Stimulated activated CD4-positive, alpha-beta T cell treated with anti-CD3 and anti-CD28 coated beads, Interleukin-15, amount 100 ng/mL, for 1 hour (primary cell): Measurements from ENCODE around the gene CCDC88A.
"Not testable (repeated sequence)": the region's sequence is repeated elsewhere in the genome, so short reads cannot be mapped to it uniquely, and the experiment has no call there.

Experiments
- DNase-seq, 2 donors: peaks; one replicate each; pipeline ENCODE4 v3.0.0-alpha.2; 2020; ENCODE audit warnings: low read depth in 1 of 2, low spot score in 1 of 2

The CCDC88A gene, protein sequence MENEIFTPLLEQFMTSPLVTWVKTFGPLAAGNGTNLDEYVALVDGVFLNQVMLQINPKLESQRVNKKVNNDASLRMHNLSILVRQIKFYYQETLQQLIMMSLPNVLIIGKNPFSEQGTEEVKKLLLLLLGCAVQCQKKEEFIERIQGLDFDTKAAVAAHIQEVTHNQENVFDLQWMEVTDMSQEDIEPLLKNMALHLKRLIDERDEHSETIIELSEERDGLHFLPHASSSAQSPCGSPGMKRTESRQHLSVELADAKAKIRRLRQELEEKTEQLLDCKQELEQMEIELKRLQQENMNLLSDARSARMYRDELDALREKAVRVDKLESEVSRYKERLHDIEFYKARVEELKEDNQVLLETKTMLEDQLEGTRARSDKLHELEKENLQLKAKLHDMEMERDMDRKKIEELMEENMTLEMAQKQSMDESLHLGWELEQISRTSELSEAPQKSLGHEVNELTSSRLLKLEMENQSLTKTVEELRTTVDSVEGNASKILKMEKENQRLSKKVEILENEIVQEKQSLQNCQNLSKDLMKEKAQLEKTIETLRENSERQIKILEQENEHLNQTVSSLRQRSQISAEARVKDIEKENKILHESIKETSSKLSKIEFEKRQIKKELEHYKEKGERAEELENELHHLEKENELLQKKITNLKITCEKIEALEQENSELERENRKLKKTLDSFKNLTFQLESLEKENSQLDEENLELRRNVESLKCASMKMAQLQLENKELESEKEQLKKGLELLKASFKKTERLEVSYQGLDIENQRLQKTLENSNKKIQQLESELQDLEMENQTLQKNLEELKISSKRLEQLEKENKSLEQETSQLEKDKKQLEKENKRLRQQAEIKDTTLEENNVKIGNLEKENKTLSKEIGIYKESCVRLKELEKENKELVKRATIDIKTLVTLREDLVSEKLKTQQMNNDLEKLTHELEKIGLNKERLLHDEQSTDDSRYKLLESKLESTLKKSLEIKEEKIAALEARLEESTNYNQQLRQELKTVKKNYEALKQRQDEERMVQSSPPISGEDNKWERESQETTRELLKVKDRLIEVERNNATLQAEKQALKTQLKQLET (N-terminal part only)

DNA sequence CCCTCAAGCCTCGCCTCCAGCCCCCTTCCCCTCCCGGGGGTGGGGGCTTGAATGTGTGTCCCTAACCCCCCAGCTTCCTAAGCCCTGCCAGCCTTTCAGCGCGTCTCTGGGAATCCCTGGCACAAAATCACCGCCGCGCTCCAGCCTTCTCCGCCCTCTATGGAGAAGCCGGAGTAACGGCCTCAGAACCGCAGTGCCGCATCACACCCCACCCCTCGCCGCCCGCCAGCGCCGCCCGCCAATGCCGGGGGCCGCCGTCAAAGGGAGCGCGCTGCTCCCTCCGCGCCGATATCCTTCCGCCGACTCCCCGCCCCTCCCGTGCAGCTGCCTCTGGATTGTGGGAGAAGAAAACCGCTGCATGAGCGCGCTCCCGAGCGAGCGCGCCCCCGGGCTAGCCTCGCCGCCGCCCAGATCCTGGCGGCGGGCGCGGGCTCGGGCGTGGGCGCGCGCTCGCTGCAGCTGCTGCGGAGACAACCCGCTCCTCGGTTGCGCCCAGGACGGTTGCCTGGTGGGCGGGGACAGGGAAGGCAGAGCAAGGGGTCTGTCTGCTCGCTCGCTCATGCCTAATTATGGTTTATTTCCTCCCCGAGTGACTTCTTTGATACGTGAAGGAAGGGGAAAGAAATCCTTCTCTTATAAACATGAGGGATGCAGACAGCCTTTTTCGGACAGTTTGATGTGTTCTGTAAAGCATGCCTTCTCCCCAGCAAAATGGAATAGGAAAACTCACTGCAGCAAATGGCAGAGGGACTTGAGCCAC lies at the start of gene CCDC88A:
Gene CCDC88A (minus strand): TSS at position 178 of the 760 bp plus-strand sequence. CDS start 777 bp downstream, outside the sequence.
- peak; percentile 73 to 85 for DNase-seq

DNA sequence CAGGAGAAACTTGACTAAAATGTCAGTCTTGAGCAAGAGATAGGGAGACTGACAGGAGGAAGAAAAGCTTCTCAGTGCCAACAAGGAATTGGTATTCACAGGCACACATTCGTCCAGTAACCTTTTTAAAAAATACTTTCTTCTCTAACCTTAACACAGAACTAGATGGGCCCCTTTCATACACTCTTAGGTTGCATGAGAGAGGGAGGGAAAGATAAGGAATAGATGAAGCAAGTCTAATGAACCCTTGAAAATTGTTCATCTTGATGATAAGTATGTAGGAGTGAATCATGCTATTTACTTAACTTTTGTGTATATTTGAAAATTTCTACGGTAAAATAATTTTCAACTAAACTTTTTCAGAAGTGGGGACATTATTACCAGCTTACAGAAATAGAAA lies 42.0 kb upstream of the CCDC88A start:
- DNase-seq: no peak

DNA sequence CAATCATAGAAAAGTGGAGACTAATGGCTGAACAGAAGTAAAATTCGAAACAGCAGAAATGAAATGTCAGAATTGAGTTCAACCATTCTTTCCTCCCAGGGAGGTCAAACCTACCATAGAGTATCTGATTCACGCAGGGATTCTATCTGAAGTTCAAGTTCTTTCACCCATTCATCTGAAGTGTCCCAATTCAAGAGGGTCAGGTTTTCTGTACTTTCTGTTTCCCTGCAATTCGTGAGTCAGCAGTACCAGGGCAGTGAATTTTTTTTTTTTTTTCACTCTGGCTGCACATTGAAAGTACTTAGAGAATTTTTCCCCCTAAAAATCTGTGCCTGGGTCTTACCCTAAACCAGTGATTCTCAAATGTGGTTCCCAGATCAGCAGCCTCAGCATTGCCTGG lies 40.9 kb upstream of the CCDC88A start:
- DNase-seq: no peak

DNA sequence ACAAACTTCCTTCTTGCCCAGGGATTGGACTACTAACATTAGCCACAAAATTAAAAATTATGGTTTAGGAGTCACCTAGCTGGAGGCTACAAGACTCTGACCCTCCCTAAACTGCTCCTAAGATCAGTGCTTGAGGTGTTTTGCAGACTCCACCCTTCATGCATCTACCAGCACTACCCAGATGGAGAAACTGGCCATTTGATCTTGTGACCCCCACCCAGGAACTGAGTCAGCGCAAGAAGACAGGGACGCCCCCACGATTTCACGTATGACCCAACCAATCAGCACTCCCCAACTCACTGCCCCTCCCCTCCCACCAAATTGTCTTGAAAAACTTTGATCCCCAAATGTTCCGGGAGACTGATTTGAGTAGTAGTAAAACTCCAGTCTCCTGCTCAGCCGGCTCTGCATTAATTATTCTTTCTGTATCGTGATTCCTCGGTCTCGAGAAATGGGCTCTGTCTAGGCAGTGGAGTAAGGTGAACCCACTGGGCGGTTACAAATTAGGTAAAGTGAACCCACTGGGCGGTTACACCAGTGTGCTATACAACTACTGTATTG lies 40.1 kb upstream of the CCDC88A start:
- no peak for DNase-seq

DNA sequence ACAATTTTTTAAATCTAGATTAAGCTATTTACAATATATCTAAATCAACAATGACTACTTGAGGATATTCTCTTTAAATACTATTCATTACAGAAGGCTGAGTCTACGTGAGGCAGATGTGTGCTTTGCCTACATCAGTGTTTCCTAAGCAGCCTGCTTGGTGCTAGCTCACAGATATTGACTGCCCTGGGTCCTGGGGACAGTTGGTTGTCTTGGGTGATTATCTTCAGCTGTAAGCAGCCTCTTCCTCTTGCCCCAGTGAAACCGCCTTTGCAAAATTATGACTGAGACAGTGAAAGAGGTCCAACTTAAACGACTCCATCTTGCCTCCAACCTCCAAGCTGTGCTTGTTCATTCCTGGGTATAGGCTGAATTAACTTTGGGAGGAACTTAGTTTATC lies 39.6 kb upstream of the CCDC88A start:
- no peak for DNase-seq

DNA sequence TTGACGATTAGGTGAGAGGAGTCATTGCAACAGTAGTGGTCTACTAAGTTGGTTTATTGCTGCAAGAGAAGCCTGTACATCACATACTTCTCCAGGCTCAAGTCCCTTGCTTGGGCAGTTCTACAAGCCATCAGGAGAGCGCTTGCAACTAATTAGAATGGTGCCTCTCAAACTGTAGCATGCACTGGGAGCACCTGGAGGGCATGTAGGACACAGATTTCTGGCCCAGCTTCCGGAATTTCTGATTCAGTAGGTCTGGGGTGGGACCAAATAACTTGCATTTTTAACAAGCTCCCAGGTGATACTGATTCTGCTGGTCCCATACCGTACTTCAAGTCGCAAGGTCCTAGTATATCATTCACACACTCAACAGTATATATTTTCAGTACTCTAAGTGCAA lies 34.5 kb upstream of the CCDC88A start:
- DNase-seq: no peak

DNA sequence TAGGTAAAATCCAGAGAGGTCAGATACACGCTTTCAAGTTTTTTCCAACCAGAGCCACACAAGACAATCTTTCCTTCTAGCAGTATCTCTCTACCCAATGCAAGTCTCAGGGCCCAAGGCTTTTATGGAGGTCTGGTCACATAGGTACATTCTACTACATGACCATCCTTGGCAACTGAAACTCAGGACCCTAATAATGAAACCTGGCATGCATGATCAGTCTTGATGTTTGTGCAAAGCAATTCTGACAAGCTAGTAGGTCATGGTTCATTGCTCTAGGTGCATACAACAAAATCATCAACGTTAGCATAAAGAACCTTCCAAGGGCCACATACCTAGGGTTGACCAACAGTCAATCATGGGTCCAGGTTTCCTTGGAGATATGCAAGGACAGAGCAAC lies 33.2 kb upstream of the CCDC88A start:
- no peak for DNase-seq

DNA sequence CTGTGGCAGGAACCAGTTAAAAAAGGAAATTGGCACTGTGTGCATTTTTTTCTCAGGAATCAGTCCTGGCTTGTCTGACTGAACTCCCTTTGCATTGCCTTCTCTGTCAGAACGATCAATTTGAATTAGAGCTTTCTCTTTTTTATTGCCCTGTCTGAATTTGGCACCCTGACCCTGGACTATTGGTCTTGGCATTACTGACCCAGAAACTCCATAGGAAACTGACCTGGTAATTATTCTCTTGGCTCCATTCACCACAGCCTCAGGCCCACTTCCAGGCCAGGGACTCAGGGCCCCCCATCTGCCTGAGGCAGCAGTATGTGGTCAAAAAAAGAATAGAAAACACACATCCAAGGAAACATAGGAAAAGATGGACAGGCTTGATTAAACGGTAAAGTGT lies 32.0 kb upstream of the CCDC88A start:
- DNase-seq: no peak

DNA sequence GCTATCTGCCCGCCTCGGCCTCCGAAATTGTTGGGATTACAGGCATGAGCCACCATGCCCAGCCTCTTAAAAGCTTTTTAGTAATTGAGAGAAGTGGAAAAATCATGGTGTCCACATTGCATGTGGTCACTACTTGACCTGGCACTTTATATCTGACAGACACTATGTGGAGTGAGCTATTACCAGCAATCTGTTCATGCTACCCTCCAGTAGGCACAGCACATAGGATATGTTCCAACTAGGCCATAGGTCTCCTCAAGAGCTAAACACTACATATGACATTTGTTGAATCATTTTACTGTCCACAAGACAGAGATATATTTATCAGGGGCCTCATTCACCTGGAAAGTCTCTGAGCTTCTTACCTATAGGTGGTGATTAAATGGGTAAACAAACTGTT lies 30.4 kb upstream of the CCDC88A start:
- not testable (repeated sequence) for DNase-seq

DNA sequence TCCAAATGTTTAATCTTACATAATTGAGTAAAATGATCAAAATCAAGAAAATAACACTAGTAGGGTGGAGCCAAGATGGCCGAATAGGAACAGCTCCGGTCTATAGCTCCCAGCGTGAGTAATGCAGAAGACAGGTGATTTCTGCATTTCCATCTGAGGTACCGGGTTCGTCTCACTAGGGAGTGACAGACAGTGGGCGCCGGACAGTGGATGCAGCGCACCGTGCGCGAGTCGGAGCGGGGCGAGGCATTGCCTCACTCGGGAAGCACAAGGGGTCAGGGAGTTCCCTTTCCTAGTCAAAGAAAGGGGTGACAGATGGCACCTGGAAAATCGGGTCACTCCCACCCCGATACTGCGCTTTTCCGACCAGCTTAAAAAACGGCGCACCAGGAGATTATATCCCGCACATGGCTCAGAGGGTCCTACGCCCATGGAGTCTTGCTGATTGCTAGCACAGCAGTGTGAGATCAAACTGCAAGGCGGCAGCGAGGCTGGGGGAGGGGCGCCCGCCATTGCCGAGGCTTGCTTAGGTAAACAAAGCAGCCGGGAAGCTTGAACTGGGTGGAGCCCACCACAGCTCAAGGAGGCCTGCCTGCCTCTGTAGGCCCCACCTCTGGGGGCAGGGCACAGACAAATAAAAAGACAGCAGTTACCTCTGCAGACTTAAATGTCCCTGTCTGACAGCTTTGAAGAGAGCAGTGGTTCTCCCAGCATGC lies 22.5 kb upstream of the CCDC88A start:
- DNase-seq: not testable (repeated sequence)

DNA sequence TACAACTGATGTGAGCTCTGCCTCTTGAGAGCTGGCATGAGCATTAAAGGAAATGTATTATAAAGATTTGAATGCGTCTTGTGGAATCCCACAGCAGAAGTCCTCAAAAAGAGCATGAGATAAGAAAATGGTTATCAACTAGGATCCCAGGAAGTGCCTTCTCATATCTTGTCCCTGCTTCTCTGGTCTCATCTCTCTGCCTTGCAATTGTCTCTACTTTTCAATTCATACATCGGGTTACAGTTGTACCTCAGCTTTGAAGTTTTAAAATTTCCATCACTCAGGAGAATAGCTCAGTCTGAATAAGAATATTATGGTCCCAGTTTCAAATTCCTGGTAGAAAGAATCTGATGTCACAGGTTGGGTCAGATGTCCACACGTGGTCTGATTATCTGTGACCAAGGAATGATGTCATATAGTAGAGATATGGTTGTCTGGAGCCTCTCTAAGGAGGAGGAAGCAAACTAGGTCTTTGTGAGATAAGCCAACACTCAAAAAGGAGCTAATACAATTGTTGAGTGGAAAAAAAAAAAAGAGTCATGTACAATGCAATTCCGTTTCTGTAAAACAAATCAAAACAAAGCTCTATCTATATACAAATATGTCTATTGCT lies 21.7 kb upstream of the CCDC88A start:
- DNase-seq: no peak

DNA sequence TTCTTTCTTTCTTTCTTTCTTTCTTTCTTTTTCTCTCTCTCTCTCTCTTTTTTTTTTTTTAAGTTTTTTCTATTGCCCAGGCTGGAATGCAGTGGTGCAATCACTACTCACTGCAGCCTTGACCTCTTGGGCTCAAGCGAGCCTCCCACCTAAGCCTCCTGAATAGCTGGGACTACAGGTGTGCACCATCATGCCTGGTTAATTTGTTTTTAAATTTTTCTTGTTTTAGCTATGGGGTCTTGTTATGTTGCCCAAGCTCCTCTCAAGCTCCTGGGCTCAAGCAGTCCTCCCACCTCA lies 19.4 kb upstream of the CCDC88A start:
- DNase-seq: no peak

DNA sequence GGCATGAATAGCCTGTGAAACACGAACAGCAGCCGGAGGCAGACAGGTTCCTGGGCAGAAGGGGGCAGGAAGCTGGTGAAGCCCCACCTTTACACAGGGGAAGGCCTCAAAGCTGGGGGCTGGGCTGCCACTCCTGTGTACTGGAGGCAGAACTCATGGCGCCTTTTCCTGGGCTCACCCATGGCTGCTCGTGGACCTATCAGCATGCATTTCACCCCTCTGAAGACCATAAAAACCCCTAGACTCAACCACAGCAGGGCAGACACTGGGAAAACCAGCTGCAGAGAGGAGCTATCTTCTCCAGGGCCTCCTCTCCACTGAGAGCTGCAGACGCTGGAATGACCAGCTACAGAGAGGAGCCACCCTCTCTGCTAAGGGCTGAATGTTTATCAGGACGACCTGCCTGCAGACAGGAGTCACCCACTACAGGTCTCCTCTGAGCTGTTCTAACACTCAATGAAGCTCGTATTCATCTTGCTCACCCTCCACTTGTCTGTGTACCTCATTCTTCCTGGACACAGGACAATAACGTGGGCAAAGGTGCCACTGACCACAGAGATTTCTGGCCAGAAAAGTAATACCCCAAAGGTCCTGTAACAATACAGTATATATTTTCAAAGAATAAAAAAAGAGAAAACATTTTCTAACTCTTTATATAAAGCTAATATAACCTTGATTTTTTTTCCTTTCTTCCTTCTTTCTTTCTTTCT lies 18.9 kb upstream of the CCDC88A start:
- no peak for DNase-seq

DNA sequence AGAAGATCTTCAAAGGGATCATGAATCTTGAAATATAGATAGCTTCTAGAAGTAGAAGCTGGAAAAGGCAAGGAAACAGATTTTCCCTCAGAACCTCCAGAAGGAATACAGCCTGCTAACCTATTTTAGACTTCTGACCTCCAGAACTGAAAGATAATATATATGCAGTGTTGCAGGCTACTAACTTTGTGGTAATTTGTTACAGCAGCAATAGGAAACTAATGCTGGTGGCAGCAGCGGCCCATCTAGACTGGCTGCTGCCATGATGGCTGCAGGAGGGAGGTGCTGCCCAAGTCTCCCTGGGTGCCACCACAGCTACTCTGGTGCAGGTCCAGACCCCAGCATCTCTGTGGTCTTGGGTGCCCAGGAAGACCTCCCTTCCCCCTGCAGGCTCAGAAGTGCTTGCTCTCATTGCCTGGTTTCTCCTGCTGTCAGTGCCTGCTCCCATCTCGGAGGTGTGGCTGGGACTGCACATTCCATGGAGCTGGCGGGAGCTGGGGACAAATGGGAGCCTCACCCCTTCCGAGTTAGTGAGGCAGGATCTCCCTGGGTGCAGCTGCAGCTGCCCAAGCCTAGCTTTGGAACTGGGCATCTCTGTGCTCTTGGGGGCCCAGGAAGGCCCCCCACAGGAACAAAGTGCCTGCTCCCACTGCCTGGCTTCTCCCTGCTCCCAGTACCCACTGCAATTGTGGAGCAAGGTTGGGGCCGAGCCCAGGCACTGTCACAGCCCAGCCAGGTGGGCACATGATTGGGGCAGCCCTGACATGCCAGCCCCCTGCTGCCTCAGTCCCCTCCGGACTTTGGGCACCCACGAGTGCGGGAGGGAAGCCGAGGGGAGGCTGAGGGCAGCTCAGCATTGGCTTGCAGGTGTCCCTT lies 18.1 kb upstream of the CCDC88A start:
- DNase-seq: no peak

DNA sequence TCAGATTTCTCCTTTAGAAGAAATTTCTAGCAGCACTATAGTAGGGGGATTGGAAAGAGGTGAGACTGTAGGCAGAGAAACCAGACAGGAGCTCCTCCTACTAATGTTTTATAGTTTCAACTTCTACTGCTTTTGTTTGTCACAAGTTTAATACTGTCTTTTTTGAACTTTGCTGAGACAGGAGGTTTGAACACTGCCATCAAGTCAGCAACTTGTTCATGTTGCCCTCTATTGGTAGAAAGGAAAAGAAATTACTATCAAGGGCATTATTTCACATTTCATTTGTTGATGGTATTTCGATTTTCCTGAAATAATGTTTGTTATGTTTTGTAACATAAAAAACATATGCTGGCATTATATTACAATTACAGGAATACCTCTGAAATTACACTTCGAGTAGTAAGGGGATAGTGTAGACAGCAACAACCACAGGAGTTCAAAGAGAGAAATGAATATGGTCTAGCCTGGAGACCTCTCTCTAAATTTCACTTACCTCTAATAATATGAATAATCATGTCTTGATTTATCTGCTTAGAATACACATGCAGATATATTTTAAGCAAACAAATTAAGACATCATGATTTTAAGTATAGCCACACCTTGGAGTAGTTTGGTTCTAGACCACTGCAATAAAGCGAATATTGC lies 12.4 kb upstream of the CCDC88A start:
- no peak for DNase-seq

DNA sequence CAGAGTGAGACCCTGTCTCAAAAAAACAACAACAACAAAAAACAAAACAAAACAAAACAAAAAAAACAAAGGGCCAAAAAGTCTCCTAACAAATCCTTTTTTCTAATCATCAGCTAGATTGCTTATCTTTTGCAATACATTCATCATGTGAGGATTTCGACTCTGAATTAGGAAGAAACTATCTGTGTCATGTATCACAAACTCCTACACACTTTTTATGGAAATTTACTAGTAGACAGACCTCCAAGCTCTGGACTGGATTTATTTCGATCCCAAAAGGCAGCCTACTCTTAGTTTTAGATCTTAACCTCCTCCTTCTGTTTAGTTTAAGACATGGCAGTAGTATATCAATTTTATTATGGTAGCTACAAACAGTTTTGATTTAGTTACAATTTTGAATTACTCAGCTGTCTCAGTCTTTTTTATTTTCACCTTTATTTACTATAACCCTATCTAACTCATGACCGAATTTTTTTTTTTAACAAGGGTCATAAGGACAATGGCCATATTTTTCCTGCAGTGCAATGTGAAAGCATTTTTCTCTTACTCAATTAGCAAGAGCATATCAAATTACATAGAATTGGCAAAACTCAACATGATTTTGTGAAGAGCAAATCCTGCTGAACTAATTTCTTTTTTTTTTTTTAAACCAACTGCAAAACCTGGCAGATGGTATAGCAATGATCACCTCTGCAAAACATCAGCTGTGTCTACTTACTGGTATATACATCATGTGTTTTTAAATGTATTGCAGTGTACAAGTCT lies 10.7 kb upstream of the CCDC88A start:
- no peak for DNase-seq

DNA sequence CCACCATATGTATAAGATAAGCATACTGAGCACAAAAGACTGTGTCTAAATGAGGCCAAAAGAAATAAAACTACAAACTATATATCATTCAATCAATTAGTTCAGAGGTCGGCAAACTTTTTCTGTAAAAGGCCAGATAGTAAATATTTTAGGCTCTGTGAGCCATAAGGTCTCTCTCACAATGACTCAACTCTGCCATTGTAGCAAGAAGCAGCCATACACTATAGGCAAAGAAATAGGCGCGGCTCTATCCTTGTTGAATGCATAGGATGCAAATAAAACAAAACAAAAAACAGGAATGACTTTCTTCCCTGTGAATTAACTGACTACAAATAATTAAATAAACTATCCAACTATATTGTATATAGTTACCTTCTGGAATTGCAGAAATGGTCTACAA lies 8.6 kb upstream of the CCDC88A start:
- no peak for DNase-seq
